MM.1S (cell line): ENCODE results near the gene XIRP2.

Experiments
- DNase-seq: peaks from one replicate; pipeline ENCODE4 v3.0.0-alpha.2; 2015
- H2AFZ ChIP-seq: fragments of 300-600 bp; sonication (generic); 2 replicates; pipeline ENCODE4 v1.6.0; 2016; ENCODE audit warnings: antibody characterized with exemption, low read length
- H3F3A ChIP-seq: fragments of 300-600 bp; sonication (generic); 2 replicates; pipeline ENCODE4 v1.6.1; 2016; ENCODE audit warnings: mild to moderate bottlenecking, antibody characterized with exemption, low read length, moderate library complexity, mixed read lengths; ENCODE audit not compliant: insufficient read depth
- H3K27ac ChIP-seq: fragments of 300-600 bp; sonication (generic); 2 replicates; pipeline ENCODE4 v1.5.1; 2016; ENCODE audit warnings: mild to moderate bottlenecking, low read length
- H3K27me3 ChIP-seq: fragments of 300-600 bp; sonication (generic); replicated peaks from 2 replicates; pipeline ENCODE4 v1.6.0; 2016; ENCODE audit warnings: low read length; ENCODE audit not compliant: insufficient read depth
- H3K36me3 ChIP-seq: fragments of 300-600 bp; sonication (generic); replicated peaks from 2 replicates; pipeline ENCODE4 v1.6.1; 2016; ENCODE audit warnings: mild to moderate bottlenecking, low read length, mixed read lengths; ENCODE audit not compliant: insufficient read depth
- H3K4me1 ChIP-seq: fragments of 300-600 bp; sonication (generic); 2 replicates; pipeline ENCODE4 v1.6.1; 2016; ENCODE audit warnings: low read length, mixed read lengths
- H3K4me2 ChIP-seq: fragments of 300-600 bp; sonication (generic); 2 replicates; pipeline ENCODE4 v1.6.0; 2016; ENCODE audit warnings: low read depth, low read length
- H3K4me3 ChIP-seq: fragments of 300-600 bp; sonication (generic); 2 replicates; pipeline ENCODE4 v1.5.1; 2016; ENCODE audit warnings: low read length, mixed read lengths
- H3K79me2 ChIP-seq: fragments of 300-600 bp; sonication (generic); 2 replicates; pipeline ENCODE4 v1.6.1; 2016; ENCODE audit warnings: mixed run types, low read length, mixed read lengths
- H3K9ac ChIP-seq: fragments of 300-600 bp; sonication (generic); 2 replicates; pipeline ENCODE4 v1.6.1; 2016; ENCODE audit warnings: low read length, mixed read lengths
- H3K9me2 ChIP-seq: fragments of 300-600 bp; sonication (generic); replicated peaks from 2 replicates; pipeline ENCODE4 v1.6.1; 2016; ENCODE audit warnings: mild to moderate bottlenecking, low read length, mixed read lengths; ENCODE audit not compliant: insufficient read depth
- H3K9me3 ChIP-seq: fragments of 300-600 bp; sonication (generic); replicated peaks from 2 replicates; pipeline ENCODE4 v1.6.1; 2016; ENCODE audit warnings: mild to moderate bottlenecking, low read length, mixed read lengths; ENCODE audit not compliant: insufficient read depth
- H4K20me1 ChIP-seq: fragments of 300-600 bp; sonication (generic); 2 replicates; pipeline ENCODE4 v1.6.1; 2016; ENCODE audit warnings: mild to moderate bottlenecking, low read length, moderate library complexity, mixed read lengths; ENCODE audit not compliant: insufficient read depth
- EZH2 ChIP-seq: fragments of 300-600 bp; sonication (generic); optimal IDR thresholded peaks from 2 replicates; pipeline ENCODE3; 2017; ENCODE audit warnings: low read depth, mild to moderate bottlenecking, antibody characterized with exemption, low read length, mixed read lengths
- EZH2phosphoT487 ChIP-seq: fragments of 300-600 bp; sonication (generic); IDR thresholded peaks from 2 replicates; pipeline ENCODE4 v1.6.1; 2018; ENCODE audit warnings: antibody characterized with exemption, low read length
- TF ChIP-seq, protein P1 (sequence below): fragments of 300-600 bp; sonication (generic); IDR thresholded peaks from 2 replicates; pipeline ENCODE4 v1.5.1; 2016; ENCODE audit warnings: antibody characterized with exemption, low read length, mixed read lengths

Gene XIRP2

DNA sequence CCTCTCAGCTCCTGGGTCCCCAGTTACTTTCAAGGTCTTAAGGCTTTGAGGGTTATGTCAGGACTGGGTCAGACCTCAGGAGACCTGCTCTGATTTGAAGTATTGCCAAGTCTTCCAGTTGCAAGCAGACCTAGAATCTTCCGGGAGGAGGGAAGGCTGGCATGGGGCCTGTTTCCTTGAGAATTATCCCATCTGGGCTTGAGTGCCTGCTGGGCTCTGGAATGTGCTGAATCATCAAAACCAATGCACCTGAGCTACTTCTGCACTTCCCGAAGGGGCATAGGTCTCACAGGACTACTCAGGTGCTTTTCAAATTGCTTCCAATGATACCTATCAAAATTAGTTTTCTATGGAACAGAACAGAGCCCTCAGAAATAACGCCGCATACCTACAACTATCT lies 327.3 kb downstream of the XIRP2 start:
- Histone ChIP-seq H3F3A (no peaks in the 10 kb centered on the region), H3K9ac (no peak overlapping the region), H3K9me3 (no peaks in the 10 kb centered on the region), H3K27me3 (no peaks in the 10 kb centered on the region), H3K4me3 (no peak overlapping the region), H3K36me3 (no peaks in the 10 kb centered on the region), H3K27ac (no peak overlapping the region), H3K79me2 (no peaks in the 10 kb centered on the region), H3K4me2 (no peak overlapping the region), H3K9me2 (no peaks in the 10 kb centered on the region), H3K4me1 (no peaks in the 10 kb centered on the region), H2AFZ (no peak overlapping the region), H4K20me1 (no peaks in the 10 kb centered on the region)
- no peak for DNase-seq
- TF ChIP-seq EZH2phosphoT487 (no peak), EZH2 (no peak)
- TF ChIP-seq, protein P1, sequence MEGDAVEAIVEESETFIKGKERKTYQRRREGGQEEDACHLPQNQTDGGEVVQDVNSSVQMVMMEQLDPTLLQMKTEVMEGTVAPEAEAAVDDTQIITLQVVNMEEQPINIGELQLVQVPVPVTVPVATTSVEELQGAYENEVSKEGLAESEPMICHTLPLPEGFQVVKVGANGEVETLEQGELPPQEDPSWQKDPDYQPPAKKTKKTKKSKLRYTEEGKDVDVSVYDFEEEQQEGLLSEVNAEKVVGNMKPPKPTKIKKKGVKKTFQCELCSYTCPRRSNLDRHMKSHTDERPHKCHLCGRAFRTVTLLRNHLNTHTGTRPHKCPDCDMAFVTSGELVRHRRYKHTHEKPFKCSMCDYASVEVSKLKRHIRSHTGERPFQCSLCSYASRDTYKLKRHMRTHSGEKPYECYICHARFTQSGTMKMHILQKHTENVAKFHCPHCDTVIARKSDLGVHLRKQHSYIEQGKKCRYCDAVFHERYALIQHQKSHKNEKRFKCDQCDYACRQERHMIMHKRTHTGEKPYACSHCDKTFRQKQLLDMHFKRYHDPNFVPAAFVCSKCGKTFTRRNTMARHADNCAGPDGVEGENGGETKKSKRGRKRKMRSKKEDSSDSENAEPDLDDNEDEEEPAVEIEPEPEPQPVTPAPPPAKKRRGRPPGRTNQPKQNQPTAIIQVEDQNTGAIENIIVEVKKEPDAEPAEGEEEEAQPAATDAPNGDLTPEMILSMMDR: no peak

DNA sequence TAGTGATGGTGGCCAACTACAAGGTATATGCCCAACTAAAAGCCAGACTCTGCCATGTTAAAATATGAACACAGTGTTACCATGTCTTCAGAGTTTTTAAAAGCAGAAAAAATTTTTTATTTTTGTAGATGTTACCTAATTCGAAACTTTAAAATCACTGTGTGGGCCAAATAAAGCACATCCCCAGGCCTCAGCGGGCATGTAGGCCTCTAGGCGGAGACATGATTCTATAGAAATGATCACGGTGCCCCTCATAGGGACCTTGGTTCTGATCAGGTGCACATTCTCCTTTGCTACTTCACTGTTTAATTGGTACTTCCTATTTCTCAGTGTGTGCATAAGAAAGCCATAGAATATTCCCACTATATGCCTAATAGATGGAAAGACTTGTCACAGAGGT lies 349.2 kb downstream of the XIRP2 start:
- H3K27me3 ChIP-seq: no peaks in the 10 kb centered on the region
- no peak for DNase-seq
- no peak overlapping the region for H2AFZ ChIP-seq
- H4K20me1 ChIP-seq: no peaks in the 10 kb centered on the region
- no peaks in the 10 kb centered on the region for H3K36me3 ChIP-seq
- H3K9me3 ChIP-seq: no peaks in the 10 kb centered on the region
- no peak overlapping the region for H3K9ac ChIP-seq
- H3K4me1 ChIP-seq: no peaks in the 10 kb centered on the region
- H3K4me2 ChIP-seq: no peak overlapping the region
- H3K9me2 ChIP-seq: no peaks in the 10 kb centered on the region
- no peaks in the 10 kb centered on the region for H3K79me2 ChIP-seq
- H3K4me3 ChIP-seq: no peak overlapping the region
- H3K27ac ChIP-seq: no peak overlapping the region
- TF ChIP-seq EZH2phosphoT487 (no peak), EZH2 (no peak)
- TF ChIP-seq, protein P1: no peak
- H3F3A ChIP-seq: no peaks in the 10 kb centered on the region

DNA sequence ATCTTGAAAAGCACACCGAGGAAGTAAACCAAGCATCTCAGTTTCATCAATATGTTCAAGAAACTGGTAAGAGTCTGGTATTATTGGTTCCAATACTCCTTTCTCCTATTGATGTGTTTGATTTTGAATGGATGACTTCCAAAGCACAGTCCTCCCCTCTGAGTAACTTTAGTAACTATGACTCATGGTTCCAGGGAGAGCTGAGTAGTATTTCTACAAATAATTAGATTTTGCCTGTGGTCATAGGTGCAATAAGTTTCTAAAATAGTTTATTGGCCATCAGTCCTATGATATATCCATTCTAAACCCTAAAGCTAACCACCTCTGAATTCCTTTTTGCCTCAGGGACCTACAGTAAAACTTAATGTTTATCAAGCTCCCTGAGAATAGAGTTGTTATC lies 352.4 kb downstream of the XIRP2 start:
- Histone ChIP-seq H3K9ac (no peak overlapping the region), H3K9me2 (no peaks in the 10 kb centered on the region), H3K27me3 (no peaks in the 10 kb centered on the region), H3K9me3 (no peaks in the 10 kb centered on the region), H3K27ac (no peak overlapping the region), H3K36me3 (no peaks in the 10 kb centered on the region), H4K20me1 (no peaks in the 10 kb centered on the region), H2AFZ (no peak overlapping the region), H3F3A (no peaks in the 10 kb centered on the region), H3K4me2 (no peak overlapping the region), H3K4me3 (no peak overlapping the region), H3K4me1 (no peaks in the 10 kb centered on the region), H3K79me2 (no peaks in the 10 kb centered on the region)
- TF ChIP-seq EZH2phosphoT487 (no peak), EZH2 (no peak)
- TF ChIP-seq, protein P1: no peak
- no peak for DNase-seq
